Nephron progenitor cell (in vitro differentiated cells): ENCODE data around the gene ZP3.
A peak's percentile ranks its signal among the peaks of the same experiment; 100 is the strongest.
"Not testable (repeated sequence)": the region's sequence is repeated elsewhere in the genome, so short reads cannot be mapped to it uniquely, and the experiment has no call there.

Experiments used
- DNase-seq: peaks from one replicate; pipeline ENCODE4 v3.0.0; 2021
- H3K27ac Mint-ChIP-seq: 2 replicates; pipeline ENCODE4 v1.8.0; 2021; ENCODE audit warnings: mild to moderate bottlenecking, moderate library complexity, mixed read lengths
- H3K27me3 Mint-ChIP-seq: 2 replicates; pipeline ENCODE4 v1.8.0; 2021; ENCODE audit warnings: mild to moderate bottlenecking, low read depth, mixed read lengths; ENCODE audit not compliant: poor library complexity
- H3K36me3 Mint-ChIP-seq: 2 replicates; pipeline ENCODE4 v1.8.0; 2021; ENCODE audit warnings: low read depth, mixed read lengths
- H3K4me1 Mint-ChIP-seq: 2 replicates; pipeline ENCODE4 v1.8.0; 2021; ENCODE audit warnings: mixed read lengths
- H3K4me3 Mint-ChIP-seq: 2 replicates; pipeline ENCODE4 v1.8.0; 2021; ENCODE audit warnings: mild to moderate bottlenecking, moderate library complexity, mixed read lengths
- H3K9me3 Mint-ChIP-seq: 2 replicates; pipeline ENCODE4 v1.8.0; 2021; ENCODE audit warnings: mild to moderate bottlenecking, moderate library complexity, mixed read lengths
- TF ChIP-seq, protein P1 (sequence below): fragments of 200-600 bp; sonication (generic); IDR thresholded peaks from 2 replicates; pipeline ENCODE4 v1.5.0; 2021; ENCODE audit warnings: antibody characterized with exemption

Gene ZP3

DNA sequence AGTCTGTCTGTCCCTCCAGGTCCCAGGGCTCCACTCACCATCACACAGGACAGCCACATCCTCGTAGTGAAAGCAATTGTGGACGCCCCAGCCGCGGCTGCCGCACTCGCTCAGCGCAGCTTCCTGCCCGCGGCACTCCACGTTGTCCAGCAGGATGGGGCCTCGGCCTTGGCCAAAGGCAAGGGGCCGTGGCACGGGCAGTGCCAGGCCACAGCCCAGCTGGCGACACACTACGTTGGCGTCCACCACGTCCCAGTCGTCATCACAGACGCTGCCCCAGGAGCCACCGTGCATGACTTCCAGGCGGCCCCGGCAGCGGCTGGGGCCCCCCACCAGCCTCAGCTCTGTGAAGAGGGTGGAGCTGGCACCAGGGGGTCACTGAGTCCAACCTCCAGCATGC is 24.5 kb upstream of the ZP3 start:
- no peaks in the 10 kb centered on the region for H3K9me3 Mint-ChIP-seq
- TF ChIP-seq, protein P1, sequence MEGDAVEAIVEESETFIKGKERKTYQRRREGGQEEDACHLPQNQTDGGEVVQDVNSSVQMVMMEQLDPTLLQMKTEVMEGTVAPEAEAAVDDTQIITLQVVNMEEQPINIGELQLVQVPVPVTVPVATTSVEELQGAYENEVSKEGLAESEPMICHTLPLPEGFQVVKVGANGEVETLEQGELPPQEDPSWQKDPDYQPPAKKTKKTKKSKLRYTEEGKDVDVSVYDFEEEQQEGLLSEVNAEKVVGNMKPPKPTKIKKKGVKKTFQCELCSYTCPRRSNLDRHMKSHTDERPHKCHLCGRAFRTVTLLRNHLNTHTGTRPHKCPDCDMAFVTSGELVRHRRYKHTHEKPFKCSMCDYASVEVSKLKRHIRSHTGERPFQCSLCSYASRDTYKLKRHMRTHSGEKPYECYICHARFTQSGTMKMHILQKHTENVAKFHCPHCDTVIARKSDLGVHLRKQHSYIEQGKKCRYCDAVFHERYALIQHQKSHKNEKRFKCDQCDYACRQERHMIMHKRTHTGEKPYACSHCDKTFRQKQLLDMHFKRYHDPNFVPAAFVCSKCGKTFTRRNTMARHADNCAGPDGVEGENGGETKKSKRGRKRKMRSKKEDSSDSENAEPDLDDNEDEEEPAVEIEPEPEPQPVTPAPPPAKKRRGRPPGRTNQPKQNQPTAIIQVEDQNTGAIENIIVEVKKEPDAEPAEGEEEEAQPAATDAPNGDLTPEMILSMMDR, result no peak
- H3K27ac Mint-ChIP-seq, result no peak overlapping the region
- peaks cover 26% of the 10 kb centered on the region for H3K4me1 Mint-ChIP-seq
- H3K27me3 Mint-ChIP-seq, result peaks cover 9% of the 10 kb centered on the region
- H3K36me3 Mint-ChIP-seq, result peaks cover 5% of the 10 kb centered on the region
- H3K4me3 Mint-ChIP-seq, result no peak overlapping the region
- no peak for DNase-seq

DNA sequence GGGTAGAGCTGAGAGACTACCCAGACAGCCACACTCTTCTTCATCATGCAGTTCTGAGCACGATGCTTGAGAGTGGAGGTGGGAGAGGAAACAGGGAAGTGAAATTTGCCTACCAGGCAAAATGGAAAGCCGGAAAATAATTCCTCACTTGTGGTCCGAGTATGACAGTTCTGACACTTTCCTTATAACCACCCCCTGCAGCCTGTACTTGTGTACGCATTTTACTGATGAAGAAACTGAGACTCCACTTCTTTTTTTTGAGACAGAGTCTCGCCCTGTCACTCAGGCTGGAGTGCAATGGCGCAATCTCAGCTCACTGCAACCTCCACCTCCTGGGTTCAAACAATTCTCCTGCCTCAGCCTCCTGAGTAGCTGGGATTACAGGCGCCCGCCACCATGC is 21.7 kb upstream of the ZP3 start:
- H3K4me1 Mint-ChIP-seq, result peaks cover 15% of the 10 kb centered on the region
- not testable (repeated sequence) for H3K27me3 Mint-ChIP-seq, H3K27ac Mint-ChIP-seq, H3K4me3 Mint-ChIP-seq, DNase-seq, H3K9me3 Mint-ChIP-seq, H3K36me3 Mint-ChIP-seq

GRCh38 chr7:76403780-76404494 is 20.8 kb upstream of the ZP3 start:
- H3K4me1 Mint-ChIP-seq, result peaks cover 22% of the 10 kb centered on the region
- TF ChIP-seq, protein P1, result no peak
- no peak for DNase-seq

GRCh38 chr7:76405738-76406137 is 19.0 kb upstream of the ZP3 start:
- no peaks in the 10 kb centered on the region for H3K9me3 Mint-ChIP-seq
- TF ChIP-seq, protein P1, result no peak
- no peak overlapping the region for H3K27ac Mint-ChIP-seq
- peaks cover 5% of the 10 kb centered on the region for H3K36me3 Mint-ChIP-seq
- H3K4me1 Mint-ChIP-seq, result peaks cover 29% of the 10 kb centered on the region
- no peak for DNase-seq
- peaks cover 2% of the 10 kb centered on the region for H3K27me3 Mint-ChIP-seq
- no peak overlapping the region for H3K4me3 Mint-ChIP-seq

More at GRCh38 chr7:76403780-76404494, 20.8 kb upstream of the ZP3 start:
- H3K9me3 Mint-ChIP-seq, result no peaks in the 10 kb centered on the region
- peaks cover 5% of the 10 kb centered on the region for H3K36me3 Mint-ChIP-seq
- no peak overlapping the region for H3K4me3 Mint-ChIP-seq
- H3K27me3 Mint-ChIP-seq, result peaks cover 2% of the 10 kb centered on the region
- H3K27ac Mint-ChIP-seq, result peak overlapping the region; percentile 49

DNA sequence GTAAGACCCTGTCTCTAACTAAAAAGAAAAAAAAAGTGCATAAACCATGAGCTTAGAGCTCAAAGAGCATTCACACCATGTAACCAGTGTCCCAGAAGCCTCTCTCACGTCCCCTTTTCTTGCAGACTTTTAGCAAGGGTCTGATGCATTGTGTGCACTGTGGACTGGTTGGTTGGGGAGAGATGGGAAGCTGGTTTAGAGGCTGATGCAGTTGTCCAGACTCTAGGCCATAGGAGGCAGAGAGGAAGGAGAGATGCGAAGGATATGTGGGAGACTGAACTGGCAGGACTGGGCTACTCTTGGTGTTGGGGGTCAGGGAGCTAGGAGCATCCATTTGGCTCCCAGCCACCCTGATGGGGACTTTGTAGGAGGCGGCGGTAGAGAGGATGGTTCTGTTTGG is 17.0 kb upstream of the ZP3 start:
- Mint-ChIP-seq H3K4me3 (peak overlapping the region; percentile 87), H3K4me1 (peaks cover 33% of the 10 kb centered on the region)
- TF ChIP-seq, protein P1, result no peak

DNA sequence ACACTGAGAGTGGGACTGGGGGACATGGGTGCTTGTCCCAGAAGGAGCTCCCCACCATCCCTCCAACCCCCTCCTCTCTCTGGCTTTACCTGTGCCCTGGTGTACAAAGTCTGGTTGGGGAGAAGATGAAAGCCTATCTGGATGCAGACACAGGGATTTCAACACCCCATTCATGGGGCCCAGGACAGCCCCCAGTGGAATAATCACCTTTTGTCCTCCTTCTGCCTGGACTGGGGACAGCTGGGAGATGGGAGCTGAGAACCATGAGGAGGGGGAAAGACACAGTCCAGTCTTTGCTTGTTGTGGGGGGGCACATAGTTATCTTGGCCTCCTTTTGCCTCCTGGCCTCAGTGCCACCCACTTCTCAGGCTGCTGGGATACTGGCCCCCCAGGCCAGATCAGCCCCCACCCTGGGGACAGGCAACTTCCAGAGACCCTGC is 16.6 kb upstream of the ZP3 start:
- Mint-ChIP-seq H3K9me3 (no peaks in the 10 kb centered on the region), H3K4me3 (peak overlapping the region; percentile 87), H3K4me1 (peaks cover 33% of the 10 kb centered on the region), H3K27me3 (peaks cover 7% of the 10 kb centered on the region), H3K36me3 (peaks cover 5% of the 10 kb centered on the region), H3K27ac (peak overlapping the region; percentile 84)
- TF ChIP-seq, protein P1, result no peak
- no peak for DNase-seq

More for the DNA sequence above, 17.0 kb upstream of the ZP3 start:
- Mint-ChIP-seq H3K27ac (peak overlapping the region; percentile 84), H3K27me3 (peaks cover 4% of the 10 kb centered on the region), H3K9me3 (no peaks in the 10 kb centered on the region), H3K36me3 (peaks cover 5% of the 10 kb centered on the region)
- no peak for DNase-seq
